GM18861 (cell line): ENCODE data around the gene KRT4.
"Not testable (repeated sequence)": the region's sequence is repeated elsewhere in the genome, so short reads cannot be mapped to it uniquely, and the experiment has no call there.

Source experiments
- ATAC-seq: cut with Tn5 transposase; IDR thresholded peaks from one replicate; pipeline ENCODE4 v1.9.1; 2021; ENCODE audit not compliant: unreplicated experiment

Gene KRT4

DNA sequence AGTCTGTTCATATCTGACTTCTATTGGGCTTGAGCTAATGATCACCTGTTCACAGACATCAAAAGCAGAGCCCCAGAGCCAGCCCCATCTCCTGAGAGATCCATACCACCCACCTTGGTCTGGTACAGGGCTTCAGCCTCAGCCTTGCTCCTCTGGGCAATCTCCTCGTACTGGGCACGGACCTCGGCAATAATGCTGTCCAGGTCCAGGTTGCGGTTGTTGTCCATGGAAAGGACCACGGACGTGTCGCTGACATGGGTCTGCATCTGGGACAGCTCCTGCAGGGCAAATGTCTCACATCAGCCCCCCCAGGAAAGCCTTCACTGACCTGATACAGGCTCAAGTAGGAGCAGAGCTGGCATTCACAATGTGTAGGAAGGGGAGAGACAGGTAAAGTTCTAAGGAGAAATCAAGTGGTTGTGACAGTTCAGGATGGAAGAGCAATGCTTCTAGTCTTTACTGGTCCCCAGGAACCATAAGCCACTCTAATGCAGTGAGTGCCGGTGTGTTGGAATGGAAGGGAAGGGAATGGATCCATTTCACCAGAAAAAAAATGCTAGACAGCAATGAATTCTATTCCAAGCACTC, 5.2 kb downstream of the KRT4 start:
- no peak for ATAC-seq

GRCh38 chr12:52807544-52808470, 6.1 kb downstream of the KRT4 start:
- no peak for ATAC-seq

DNA sequence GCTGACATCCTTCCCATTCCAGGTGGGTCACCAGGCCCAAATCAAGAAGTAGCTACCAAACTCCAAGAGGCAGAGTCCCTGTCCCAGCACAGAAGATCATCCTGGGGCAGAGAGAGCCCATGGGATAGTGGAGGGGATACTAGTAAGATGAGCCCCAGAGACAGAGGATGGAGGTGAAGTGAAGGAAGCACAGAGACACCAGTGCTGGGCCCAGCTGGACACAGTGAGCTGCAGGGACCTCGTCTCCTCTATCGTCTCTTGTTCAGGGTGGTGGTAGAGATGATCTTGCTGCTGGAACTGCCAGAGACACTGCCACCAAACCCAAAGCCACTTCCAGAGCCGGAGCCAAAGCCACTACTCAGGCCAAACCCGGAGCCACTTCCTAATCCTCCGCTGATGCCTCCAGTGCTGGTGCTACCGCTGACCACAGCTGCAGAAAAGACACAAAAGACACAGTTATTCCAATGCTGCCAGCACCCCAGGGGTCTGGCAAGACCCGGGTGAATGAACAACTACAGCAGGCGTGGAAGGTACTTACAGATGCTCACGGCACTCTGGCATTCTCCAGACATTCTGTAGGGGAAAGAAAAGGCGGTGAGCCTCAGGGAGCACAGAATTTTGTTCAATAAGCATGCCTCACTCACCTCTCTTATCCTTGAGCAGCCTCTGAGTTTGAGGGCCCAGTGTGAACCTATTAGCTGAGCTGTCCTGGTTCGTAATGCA, 6.9 kb downstream of the KRT4 start:
- ATAC-seq, result no peak

DNA sequence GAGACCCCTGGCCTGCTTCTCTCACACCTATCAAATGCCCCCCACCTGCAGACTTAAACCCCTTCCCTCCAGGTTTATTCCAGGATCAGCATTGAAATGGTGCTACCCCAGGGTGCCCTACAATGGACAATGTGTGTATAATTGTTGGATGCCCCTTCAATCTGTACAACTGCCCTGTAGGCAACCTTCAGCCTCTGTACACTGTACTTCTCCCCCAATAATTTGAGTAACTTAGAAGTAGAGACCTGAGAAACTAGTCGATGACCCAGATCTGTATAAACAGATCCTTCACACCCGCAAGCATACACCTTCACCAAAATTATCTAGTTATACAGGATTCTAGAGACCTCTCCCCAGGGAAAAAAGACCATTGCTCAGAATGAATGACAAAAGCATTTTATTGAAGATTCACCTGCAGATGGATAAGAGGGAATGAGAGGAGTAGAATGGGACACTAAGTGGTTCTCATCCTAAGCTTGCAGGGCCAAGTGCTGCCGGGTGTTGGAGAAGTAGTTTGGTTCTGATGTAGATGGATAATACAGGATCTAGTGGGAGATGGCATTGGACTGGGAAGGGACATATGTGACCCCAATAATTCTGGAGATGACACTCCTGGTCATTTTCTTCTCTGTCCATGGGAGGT, 7.6 kb downstream of the KRT4 start:
- ATAC-seq, result no peak

- ATAC-seq, result no peak
Measured at GRCh38 chr12:52805739-52806138, 8.2 kb downstream of the KRT4 start.

DNA sequence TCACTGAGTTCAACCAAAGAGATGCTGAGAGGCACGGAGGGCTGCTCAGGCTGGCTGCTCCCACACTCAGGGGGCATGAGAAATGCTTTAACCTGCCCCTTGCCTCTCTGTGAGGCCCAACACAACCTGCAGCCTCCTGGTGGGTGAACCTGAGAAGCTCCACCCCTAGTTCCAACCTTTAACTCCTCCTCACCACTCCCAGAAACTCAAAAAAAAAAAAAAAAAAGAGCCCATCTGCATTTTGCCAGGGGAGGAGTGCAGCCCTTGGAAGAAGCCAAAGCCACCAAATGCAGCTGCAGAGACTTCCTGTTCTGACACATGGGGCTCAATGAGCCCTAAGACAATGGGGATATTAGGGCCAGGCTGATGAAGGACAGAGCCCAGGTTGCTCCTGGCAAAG, 8.9 kb downstream of the KRT4 start:
- ATAC-seq, result no peak

GRCh38 chr12:52802442-52802841, 11.5 kb downstream of the KRT4 start:
- ATAC-seq, result no peak

DNA sequence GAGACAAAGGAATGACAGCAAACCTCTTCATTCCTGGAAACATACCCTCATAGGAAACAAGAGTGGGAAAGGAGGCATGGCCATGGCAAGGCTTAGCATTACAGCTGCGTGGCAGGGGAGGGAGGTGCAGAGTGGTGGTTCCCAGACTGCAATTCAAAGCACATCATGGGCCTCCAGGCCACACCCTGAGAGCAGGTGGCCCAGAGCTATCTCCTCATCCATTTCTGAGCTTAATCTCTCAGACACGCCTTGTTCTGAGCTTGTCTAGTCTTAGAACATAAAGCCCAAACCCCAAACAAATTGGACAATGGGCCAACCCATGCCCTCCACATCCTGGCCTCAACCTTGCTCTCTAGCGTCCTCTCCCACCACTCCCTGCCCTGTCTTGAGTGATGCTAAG, 12.1 kb downstream of the KRT4 start:
- no peak for ATAC-seq

- ATAC-seq, result no peak
Measured at GRCh38 chr12:52800259-52800917, 13.5 kb downstream of the KRT4 start.

DNA sequence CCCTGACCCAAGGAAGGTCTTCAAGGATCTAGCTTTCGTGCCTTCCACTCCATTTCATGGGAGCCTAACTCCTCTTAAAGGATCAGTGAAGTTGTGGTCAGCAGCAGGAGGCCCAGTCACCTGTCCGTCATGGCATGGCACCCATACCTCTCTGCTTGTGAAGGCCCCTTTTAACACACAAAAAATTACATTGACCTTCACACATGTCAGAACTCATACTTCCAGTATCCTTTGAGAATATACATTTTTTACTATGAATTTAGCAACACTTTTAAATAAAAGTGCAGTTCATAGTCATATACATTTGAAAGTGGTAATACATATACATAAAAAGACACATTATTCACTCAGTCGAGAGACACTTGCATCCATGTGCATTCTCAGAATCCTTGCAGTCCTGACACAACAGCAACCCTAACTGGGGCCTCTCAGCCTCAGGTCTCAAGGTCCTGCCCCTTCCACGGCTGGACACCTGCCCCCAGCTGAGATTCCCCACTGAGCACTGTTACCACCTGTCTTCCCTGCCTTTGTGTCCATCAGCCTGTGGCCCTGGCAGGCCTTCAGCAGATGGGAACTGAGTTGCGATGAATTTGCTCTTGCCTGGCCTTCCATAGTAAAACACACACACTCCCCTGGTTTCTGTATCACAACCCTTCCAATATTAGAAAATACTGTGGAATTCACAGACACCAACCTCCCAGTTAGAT, 14.3 kb downstream of the KRT4 start:
- no peak for ATAC-seq

GRCh38 chr12:52798671-52799504, 15.0 kb downstream of the KRT4 start:
- no peak for ATAC-seq

DNA sequence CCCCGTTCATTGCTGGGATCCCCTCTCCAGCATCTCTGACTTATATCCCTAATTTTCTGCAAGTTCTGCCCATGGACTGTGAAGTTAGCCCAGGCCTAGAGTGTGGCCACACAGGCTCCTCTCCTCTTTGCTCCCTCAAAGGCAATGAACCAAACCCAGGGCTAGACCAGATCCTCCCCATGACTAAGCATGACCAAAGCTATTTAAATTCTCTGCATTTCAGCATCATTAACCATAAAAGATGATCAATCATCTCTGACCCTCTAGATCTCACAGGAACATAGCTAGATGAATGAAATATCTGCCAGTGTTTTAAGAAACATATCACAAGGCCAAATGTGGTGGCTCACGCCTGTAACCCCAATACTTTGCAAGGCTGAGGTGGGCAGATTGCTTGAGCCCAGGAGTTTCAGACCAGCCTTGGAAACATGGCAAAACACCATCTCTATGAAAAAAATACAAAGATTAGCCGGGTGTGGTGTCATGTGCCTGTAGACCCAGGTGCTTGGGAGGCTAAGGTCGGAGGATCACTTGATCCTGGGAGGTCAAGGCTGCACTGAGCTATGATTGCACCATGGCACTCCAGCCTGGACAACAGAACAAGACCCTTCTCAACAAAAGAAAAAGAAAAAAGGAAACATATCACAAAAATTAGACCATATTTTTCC, 15.8 kb downstream of the KRT4 start:
- ATAC-seq, result no peak

- no peak for ATAC-seq
Measured at GRCh38 chr12:52797529-52797894, 16.4 kb downstream of the KRT4 start.

DNA sequence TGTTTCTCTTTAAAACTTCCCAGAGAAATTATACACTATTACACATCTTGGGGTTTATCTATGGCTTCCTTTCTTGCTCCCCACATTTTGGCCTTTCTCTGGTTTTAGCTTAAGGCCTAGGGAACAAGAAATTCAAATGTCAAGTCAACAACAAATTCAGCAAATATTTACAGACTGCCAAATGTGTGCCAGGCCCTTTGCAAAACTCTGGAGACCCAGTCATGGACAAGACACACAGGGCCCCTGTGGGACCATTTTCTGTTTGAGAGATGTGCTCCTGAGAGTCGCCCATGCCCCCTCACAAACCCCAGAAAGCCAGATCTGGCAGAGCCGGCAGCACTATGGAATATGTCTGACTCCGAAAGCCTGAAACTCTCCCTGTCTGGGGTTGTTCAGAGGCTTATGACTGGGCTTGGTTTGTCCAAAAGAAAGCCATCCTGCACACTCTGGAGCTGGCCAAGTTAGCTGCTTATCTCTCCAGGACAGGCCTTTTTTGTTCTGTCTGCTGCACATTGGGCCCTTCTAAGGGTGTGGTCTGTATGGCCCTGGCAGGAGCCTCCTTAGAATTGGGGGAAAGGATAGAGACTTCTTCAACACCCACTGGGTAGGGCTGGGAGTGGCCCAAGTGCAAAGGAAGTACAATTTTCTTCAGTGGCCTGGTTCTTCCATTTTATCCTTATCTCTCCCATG, 16.9 kb downstream of the KRT4 start:
- ATAC-seq, result no peak

DNA sequence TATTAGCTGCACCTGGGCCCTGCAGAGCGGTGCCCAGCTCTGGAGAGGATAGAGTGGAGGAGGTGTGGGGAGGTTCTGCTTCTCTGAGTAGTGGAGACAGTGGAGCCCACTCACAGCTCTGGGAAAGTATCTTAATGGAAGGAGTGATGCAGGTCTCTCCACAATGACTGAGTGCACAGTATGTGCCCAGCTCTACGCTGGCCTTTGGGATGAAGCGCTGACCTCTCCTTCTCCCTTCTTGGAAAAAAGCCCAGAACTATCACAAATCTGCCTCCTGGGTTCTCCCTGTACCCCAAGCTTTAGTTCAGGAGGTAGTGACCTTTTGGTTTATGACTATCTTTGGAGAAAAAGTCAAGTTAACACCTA, 17.5 kb downstream of the KRT4 start:
- no peak for ATAC-seq

GRCh38 chr12:52795694-52796428, 18.1 kb downstream of the KRT4 start, which contains the start of gene KRT3:
TSS of gene KRT3 (minus strand) at chr12:52796117. CDS start at chr12:52796042, 75 bp downstream.
- ATAC-seq, result no peak

- ATAC-seq, result not testable (repeated sequence)
Measured at GRCh38 chr12:52795332-52795674, 18.6 kb downstream of the KRT4 start.
